Right atrium auricular region (tissue), 2 donors: Measurements from ENCODE around the gene WDR54. TPM values are rescaled to one million over a fixed set of nuclear protein-coding genes. Genes with fewer than 3 reads are reported as not detected.
A peak's percentile ranks its signal among the peaks of the same experiment; 100 is the strongest.
"Not testable (repeated sequence)": the region's sequence is repeated elsewhere in the genome, so short reads cannot be mapped to it uniquely, and the experiment has no call there.

Experiments
- DNase-seq: peaks from one replicate; pipeline ENCODE4 v3.0.0-alpha.2; 2019; ENCODE audit warnings: low spot score
- H3K27ac ChIP-seq, 2 donors: fragments of 200-600 bp; sonication (generic); 1 replicate in 1 of 2; 2 replicates in 1 of 2; pipeline ENCODE4 v1.5.1; 2016 to 2019
- H3K27me3 ChIP-seq, 2 donors: fragments of 200-600 bp; sonication (generic); one replicate each; pipeline versions ENCODE4 v1.5.1 to v1.6.0; 2017 to 2019
- H3K36me3 ChIP-seq: fragments of 200-600 bp; sonication (generic); one replicate; pipeline ENCODE4 v1.5.1; 2016
- H3K4me1 ChIP-seq, 2 donors: fragments of 200-600 bp; sonication (generic); one replicate each; pipeline versions ENCODE4 v1.5.1 to v1.6.0; 2017 to 2019
- H3K4me3 ChIP-seq, 2 donors: fragments of 200-600 bp; sonication (generic); 1 replicate in 1 of 2; 2 replicates in 1 of 2; pipeline ENCODE4 v1.5.1; 2017 to 2019; ENCODE audit warnings: mild to moderate bottlenecking in 1 of 2, moderate library complexity in 1 of 2
- H3K9me3 ChIP-seq, 2 donors: fragments of 200-600 bp; sonication (generic); one replicate each; pipeline ENCODE4 v1.5.1; 2019
- total RNA-seq, 2 donors: library from RNA; depleted of rRNA; stranded (reverse); fragments of >200 nt; gene quantifications; one replicate each; pipeline ENCODE4 v1.1.0, GENCODE V29; 2016
- TF ChIP-seq, protein P1 (sequence below), 2 donors: fragments of 200-600 bp; sonication (generic); IDR thresholded peaks; one replicate each; pipeline ENCODE4 v1.5.1; 2019; ENCODE audit warnings: antibody characterized with exemption in 2 of 2

Gene WDR54
- total RNA-seq, 2 donors from 2014 or later: 0.67 to 7.5 TPM

GRCh38 chr2:74457129-74457548, 35.6 kb downstream of the WDR54 start:
- Histone ChIP-seq H3K36me3 (peaks cover 11% of the 10 kb centered on the region), H3K27me3 (no peaks in the 10 kb centered on the region), H3K4me1 (peaks cover 0 to 41% of the 10 kb centered on the region in 2 donors), H3K27ac (peak overlapping the region; percentile 94 to 97), H3K9me3 (no peaks in the 10 kb centered on the region), H3K4me3 (peak overlapping the region; percentile 55 to 78)
- DNase-seq: no peak
- TF ChIP-seq, protein P1, sequence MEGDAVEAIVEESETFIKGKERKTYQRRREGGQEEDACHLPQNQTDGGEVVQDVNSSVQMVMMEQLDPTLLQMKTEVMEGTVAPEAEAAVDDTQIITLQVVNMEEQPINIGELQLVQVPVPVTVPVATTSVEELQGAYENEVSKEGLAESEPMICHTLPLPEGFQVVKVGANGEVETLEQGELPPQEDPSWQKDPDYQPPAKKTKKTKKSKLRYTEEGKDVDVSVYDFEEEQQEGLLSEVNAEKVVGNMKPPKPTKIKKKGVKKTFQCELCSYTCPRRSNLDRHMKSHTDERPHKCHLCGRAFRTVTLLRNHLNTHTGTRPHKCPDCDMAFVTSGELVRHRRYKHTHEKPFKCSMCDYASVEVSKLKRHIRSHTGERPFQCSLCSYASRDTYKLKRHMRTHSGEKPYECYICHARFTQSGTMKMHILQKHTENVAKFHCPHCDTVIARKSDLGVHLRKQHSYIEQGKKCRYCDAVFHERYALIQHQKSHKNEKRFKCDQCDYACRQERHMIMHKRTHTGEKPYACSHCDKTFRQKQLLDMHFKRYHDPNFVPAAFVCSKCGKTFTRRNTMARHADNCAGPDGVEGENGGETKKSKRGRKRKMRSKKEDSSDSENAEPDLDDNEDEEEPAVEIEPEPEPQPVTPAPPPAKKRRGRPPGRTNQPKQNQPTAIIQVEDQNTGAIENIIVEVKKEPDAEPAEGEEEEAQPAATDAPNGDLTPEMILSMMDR (IDR thresholded peaks at IDR 0.05): no peak

DNA sequence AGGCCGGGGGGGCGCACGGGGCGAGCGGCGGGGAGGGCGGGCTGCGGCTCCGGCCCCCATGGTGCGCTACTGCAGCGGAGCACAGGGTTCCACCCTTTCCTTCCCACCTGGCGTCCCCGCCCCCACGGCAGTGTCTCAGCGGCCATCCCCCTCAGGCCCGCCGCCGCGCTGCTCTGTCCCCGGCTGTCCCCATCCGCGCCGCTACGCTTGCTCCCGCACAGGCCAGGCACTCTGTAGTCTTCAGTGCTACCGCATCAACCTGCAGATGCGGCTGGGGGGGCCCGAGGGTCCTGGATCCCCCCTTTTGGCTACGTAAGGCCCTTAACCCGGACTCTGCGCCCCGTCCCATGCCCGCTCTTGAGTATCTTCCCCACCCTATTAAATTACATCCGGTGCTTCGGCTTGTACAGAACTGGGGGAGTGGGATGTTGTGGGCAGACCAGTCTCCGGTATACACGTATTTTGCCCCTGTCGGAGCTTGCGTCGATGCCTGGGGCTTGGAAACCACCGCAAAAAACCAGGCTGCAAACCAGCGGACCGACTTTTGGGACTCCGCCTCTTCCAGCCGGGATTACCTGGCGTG, 36.1 kb downstream of the WDR54 start:
- Histone ChIP-seq H3K9me3 (no peaks in the 10 kb centered on the region), H3K4me1 (peaks cover 0 to 41% of the 10 kb centered on the region in 2 donors), H3K27ac (peak overlapping the region; percentile 94 to 97), H3K4me3 (peak overlapping the region; percentile 55 to 78), H3K27me3 (no peaks in the 10 kb centered on the region), H3K36me3 (peaks cover 16% of the 10 kb centered on the region)
- DNase-seq: no peak
- TF ChIP-seq, protein P1 (IDR thresholded peaks at IDR 0.05): no peak

GRCh38 chr2:74458132-74458937, 36.8 kb downstream of the WDR54 start, which contains the start of gene WBP1:
Gene WBP1 (plus strand): TSS chr2:74458438. CDS start chr2:74458603, 165 bp downstream.
- H3K27me3 ChIP-seq: no peaks in the 10 kb centered on the region

GRCh38 chr2:74458938-74459363, 37.4 kb downstream of the WDR54 start:
- H3K27me3 ChIP-seq: no peaks in the 10 kb centered on the region
- H3K27ac ChIP-seq: peak overlapping the region; percentile 52 to 77
- peaks cover 19% of the 10 kb centered on the region for H3K36me3 ChIP-seq
- TF ChIP-seq, protein P1 (IDR thresholded peaks at IDR 0.05): no peak
- H3K9me3 ChIP-seq: no peaks in the 10 kb centered on the region
- DNase-seq: no peak
- peaks cover 0 to 43% of the 10 kb centered on the region in 2 donors for H3K4me1 ChIP-seq
- H3K4me3 ChIP-seq: peak overlapping the region; percentile 53 to 78

More at GRCh38 chr2:74458132-74458937, 36.8 kb downstream of the WDR54 start, which contains the start of gene WBP1:
- TF ChIP-seq, protein P1 (IDR thresholded peaks at IDR 0.05): no peak
- Histone ChIP-seq H3K4me3 (peak within 1 kb of the TSS; percentile 55 to 78), H3K36me3 (peaks cover 19% of the 10 kb centered on the region), H3K9me3 (no peaks in the 10 kb centered on the region), H3K27ac (peak within 1 kb of the TSS; percentile 94 to 97), H3K4me1 (peaks cover 0 to 41% of the 10 kb centered on the region in 2 donors)
- DNase-seq: peak; percentile 100

GRCh38 chr2:74459503-74460118, 38.1 kb downstream of the WDR54 start:
- peaks cover 0 to 45% of the 10 kb centered on the region in 2 donors for H3K4me1 ChIP-seq
- DNase-seq, H3K4me3 ChIP-seq: not testable (repeated sequence)

GRCh38 chr2:74460187-74460586, 38.7 kb downstream of the WDR54 start:
- H3K9me3 ChIP-seq, H3K27me3 ChIP-seq, DNase-seq, H3K27ac ChIP-seq, H3K4me3 ChIP-seq: not testable (repeated sequence)
- H3K4me1 ChIP-seq: peaks cover 0 to 44% of the 10 kb centered on the region in 2 donors
- H3K36me3 ChIP-seq: peaks cover 19% of the 10 kb centered on the region

More at GRCh38 chr2:74459503-74460118, 38.1 kb downstream of the WDR54 start:
- H3K9me3 ChIP-seq, H3K27ac ChIP-seq, H3K27me3 ChIP-seq: not testable (repeated sequence)
- peaks cover 19% of the 10 kb centered on the region for H3K36me3 ChIP-seq
